HFF-Myc (cell line): ENCODE data around the gene SGK1.

ENCODE experiments used
- DNase-seq: peaks from one replicate; pipeline ENCODE4 v3.0.0-alpha.2; 2011; ENCODE audit warnings: low read depth; ENCODE audit errors: extremely low read depth
- H3K4me3 ChIP-seq: replicated peaks from 2 replicates; pipeline ENCODE4 v1.5.1; 2011; ENCODE audit warnings: low read depth, mild to moderate bottlenecking, control low read depth, low read length
- TF ChIP-seq, protein P1 (sequence below): IDR thresholded peaks from 2 replicates; pipeline ENCODE4 v1.5.1; 2012; ENCODE audit warnings: mild to moderate bottlenecking, low read depth, low read length, control low read depth; ENCODE audit errors: missing control alignments

Gene SGK1

GRCh38 chr6:134233180-134233955 lies 84.5 kb downstream of the SGK1 start:
- H3K4me3 ChIP-seq, result no peak overlapping the region
- TF ChIP-seq, protein P1, sequence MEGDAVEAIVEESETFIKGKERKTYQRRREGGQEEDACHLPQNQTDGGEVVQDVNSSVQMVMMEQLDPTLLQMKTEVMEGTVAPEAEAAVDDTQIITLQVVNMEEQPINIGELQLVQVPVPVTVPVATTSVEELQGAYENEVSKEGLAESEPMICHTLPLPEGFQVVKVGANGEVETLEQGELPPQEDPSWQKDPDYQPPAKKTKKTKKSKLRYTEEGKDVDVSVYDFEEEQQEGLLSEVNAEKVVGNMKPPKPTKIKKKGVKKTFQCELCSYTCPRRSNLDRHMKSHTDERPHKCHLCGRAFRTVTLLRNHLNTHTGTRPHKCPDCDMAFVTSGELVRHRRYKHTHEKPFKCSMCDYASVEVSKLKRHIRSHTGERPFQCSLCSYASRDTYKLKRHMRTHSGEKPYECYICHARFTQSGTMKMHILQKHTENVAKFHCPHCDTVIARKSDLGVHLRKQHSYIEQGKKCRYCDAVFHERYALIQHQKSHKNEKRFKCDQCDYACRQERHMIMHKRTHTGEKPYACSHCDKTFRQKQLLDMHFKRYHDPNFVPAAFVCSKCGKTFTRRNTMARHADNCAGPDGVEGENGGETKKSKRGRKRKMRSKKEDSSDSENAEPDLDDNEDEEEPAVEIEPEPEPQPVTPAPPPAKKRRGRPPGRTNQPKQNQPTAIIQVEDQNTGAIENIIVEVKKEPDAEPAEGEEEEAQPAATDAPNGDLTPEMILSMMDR, result no peak
- DNase-seq, result no peak

GRCh38 chr6:134230940-134231339 lies 87.0 kb downstream of the SGK1 start:
- no peak overlapping the region for H3K4me3 ChIP-seq
- TF ChIP-seq, protein P1, result no peak
- no peak for DNase-seq

GRCh38 chr6:134230087-134230700 lies 87.7 kb downstream of the SGK1 start:
- TF ChIP-seq, protein P1, result no peak
- H3K4me3 ChIP-seq, result no peak overlapping the region
- no peak for DNase-seq

GRCh38 chr6:134229520-134229919 lies 88.4 kb downstream of the SGK1 start:
- H3K4me3 ChIP-seq, result no peak overlapping the region
- no peak for DNase-seq
- TF ChIP-seq, protein P1, result no peak

DNA sequence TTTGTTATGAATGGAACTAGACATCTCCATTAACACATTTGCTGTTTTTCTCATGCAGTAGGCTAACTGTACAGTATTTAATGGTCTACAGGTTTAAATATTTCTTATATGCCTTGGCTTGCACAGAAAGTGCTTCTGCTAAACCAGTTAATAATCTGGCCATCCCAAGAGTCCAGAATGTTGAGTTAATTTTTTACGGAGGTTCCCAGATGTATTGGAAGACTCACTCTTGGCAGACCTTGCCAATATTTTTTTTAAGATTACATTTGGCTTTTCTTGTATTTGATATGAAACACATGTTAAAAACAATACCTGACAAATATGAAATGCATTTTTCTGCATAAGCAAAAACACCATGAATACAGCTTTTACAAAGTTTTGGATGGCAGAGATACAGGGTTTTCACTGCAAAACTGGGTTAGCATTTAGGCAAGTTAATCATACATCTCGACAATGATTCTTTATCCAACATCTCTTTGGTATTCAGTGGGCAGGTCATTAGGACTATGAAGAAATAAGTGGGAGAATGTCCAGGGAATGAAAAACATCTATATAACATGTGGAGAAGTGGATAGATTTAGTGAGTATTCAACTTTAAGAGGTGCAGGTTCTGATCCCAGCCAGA lies 94.0 kb downstream of the SGK1 start:
- no peak for DNase-seq
- TF ChIP-seq, protein P1, result no peak

GRCh38 chr6:134221250-134221649 lies 96.7 kb downstream of the SGK1 start:
- DNase-seq, result no peak
- H3K4me3 ChIP-seq, result no peak overlapping the region
- TF ChIP-seq, protein P1, result no peak

More for the DNA sequence above, 94.0 kb downstream of the SGK1 start:
- H3K4me3 ChIP-seq, result no peak overlapping the region
